Hepatocyte (in vitro differentiated cells): ENCODE measurements around the gene HTR6.

ENCODE experiments used
- EZH2 ChIP-seq: fragments of 200-600 bp; sonication (generic); IDR thresholded peaks from 2 replicates; pipeline ENCODE4 v1.6.1; 2016; ENCODE audit warnings: antibody characterized with exemption, mild to moderate bottlenecking, borderline replicate concordance
- EZH2phosphoT487 ChIP-seq: fragments of 200-600 bp; sonication (generic); IDR thresholded peaks from one replicate; pipeline ENCODE4 v1.6.1; 2018; ENCODE audit warnings: antibody characterized with exemption, mild to moderate bottlenecking, low read depth, moderate library complexity; ENCODE audit not compliant: unreplicated experiment, severe bottlenecking
- TF ChIP-seq, protein P1 (sequence below): fragments of 200-600 bp; sonication (generic); IDR thresholded peaks from 2 replicates; pipeline ENCODE4 v1.5.1; 2016; ENCODE audit warnings: antibody characterized with exemption, mild to moderate bottlenecking; ENCODE audit not compliant: poor library complexity

DNA sequence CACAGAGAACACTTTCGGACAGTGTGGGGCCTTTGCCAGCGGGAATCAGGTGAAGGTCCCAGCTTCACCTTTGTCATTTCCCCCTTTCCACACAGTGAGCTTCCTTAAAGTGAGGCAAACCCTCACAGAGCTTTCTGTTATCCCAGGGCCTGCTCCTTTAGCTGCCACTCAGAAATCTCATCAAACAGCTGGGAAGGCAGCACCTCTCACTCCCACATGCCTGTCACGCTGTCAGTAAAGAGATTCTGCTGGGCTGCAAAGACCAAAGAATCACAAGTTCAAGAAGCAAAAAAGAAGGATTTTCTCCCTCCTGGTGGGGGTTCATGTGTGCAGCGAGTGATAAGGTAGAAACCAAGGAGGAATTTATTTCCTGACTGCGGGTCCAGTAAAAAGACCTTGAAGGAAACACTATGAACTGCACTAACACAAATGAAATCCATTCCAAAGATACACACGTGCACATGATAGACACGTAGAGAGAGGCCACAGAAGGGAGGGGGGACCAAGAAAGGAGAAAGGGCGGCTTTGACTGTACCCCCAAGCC lies 44.0 kb downstream of the HTR6 start:
- TF ChIP-seq EZH2phosphoT487, result no peak
- TF ChIP-seq, protein P1, sequence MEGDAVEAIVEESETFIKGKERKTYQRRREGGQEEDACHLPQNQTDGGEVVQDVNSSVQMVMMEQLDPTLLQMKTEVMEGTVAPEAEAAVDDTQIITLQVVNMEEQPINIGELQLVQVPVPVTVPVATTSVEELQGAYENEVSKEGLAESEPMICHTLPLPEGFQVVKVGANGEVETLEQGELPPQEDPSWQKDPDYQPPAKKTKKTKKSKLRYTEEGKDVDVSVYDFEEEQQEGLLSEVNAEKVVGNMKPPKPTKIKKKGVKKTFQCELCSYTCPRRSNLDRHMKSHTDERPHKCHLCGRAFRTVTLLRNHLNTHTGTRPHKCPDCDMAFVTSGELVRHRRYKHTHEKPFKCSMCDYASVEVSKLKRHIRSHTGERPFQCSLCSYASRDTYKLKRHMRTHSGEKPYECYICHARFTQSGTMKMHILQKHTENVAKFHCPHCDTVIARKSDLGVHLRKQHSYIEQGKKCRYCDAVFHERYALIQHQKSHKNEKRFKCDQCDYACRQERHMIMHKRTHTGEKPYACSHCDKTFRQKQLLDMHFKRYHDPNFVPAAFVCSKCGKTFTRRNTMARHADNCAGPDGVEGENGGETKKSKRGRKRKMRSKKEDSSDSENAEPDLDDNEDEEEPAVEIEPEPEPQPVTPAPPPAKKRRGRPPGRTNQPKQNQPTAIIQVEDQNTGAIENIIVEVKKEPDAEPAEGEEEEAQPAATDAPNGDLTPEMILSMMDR, result no peak
- TF ChIP-seq EZH2, result no peak
